Esophagus muscularis mucosa (tissue), 3 donors: ENCODE measurements around the gene AQP1.

ENCODE experiments used
- POLR2A ChIP-seq: fragments of 450-650 bp; IDR thresholded peaks from one replicate; pipeline ENCODE4 v1.6.1; 2017; ENCODE audit warnings: antibody characterized with exemption, moderate library complexity, mild to moderate bottlenecking, low read depth
- TF ChIP-seq, protein P1 (sequence below), 3 experiments: fragments of 200-600 bp in 2 of 3; fragments of 450-650 bp in 1 of 3; sonication (generic) in 2 of 3; IDR thresholded peaks; one replicate each; pipeline ENCODE4 v1.5.1; 2017 to 2019; ENCODE audit warnings: antibody characterized with exemption in 3 of 3, mild to moderate bottlenecking in 2 of 3, moderate library complexity in 1 of 3

- TF ChIP-seq, protein P1, sequence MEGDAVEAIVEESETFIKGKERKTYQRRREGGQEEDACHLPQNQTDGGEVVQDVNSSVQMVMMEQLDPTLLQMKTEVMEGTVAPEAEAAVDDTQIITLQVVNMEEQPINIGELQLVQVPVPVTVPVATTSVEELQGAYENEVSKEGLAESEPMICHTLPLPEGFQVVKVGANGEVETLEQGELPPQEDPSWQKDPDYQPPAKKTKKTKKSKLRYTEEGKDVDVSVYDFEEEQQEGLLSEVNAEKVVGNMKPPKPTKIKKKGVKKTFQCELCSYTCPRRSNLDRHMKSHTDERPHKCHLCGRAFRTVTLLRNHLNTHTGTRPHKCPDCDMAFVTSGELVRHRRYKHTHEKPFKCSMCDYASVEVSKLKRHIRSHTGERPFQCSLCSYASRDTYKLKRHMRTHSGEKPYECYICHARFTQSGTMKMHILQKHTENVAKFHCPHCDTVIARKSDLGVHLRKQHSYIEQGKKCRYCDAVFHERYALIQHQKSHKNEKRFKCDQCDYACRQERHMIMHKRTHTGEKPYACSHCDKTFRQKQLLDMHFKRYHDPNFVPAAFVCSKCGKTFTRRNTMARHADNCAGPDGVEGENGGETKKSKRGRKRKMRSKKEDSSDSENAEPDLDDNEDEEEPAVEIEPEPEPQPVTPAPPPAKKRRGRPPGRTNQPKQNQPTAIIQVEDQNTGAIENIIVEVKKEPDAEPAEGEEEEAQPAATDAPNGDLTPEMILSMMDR (IDR thresholded peaks at IDR 0.05): no peak
- no peak for TF ChIP-seq POLR2A
Measured at GRCh38 chr7:30913821-30914515, 2.3 kb downstream of the AQP1 start.
